Measurements from ENCODE around the gene COP1.

DNA sequence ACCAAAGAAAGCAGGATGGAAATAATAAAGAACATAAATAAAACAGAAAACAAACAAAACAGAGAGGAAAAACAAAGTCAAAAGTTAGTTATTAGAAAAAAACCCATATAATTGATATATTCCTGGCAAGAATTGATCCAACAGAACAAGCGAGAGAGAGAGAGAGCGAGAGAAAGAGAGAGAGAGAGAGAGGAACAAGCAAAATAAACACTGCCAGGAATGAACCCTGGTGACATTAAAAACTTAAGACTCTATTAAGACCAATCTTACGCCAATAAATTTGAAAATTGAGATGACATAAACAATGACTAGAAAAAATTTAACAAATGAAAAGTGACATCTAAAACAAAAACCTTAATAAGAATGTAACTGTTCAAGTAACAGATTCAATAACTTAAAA lies 64.1 kb downstream of the COP1 start:
- TF ChIP-seq SRF (IDR thresholded peaks at IDR 0.05; ENCODE audit: low read depth, low read length) (no peak), POLR2A (IDR thresholded peaks at IDR 0.05; ENCODE audit: control extremely low read depth in 1 of 2, low read depth in 2 of 2, low read length in 2 of 2) (no peak), RAD21 (IDR thresholded peaks at IDR 0.05 in 1 of 2, conservative IDR thresholded peaks at IDR 0.05 in 1 of 2; ENCODE audit: low read depth in 2 of 2, low read length in 2 of 2) (no peak), TAF1 (IDR thresholded peaks at IDR 0.05; ENCODE audit: low read depth, low read length) (no peak), MAX (IDR thresholded peaks at IDR 0.05) (no peak), CBX5 (IDR thresholded peaks at IDR 0.05; ENCODE audit: low read depth, low read length) (no peak), TCF12 (IDR thresholded peaks at IDR 0.05; ENCODE audit: low read depth, low read length) (no peak), CTCF (IDR thresholded peaks at IDR 0.05; ENCODE audit: control extremely low read depth in 1 of 3, insufficient read depth in 1 of 3, low read depth in 1 of 3, low read length in 3 of 3) (no peak), KDM5A (IDR thresholded peaks at IDR 0.05; ENCODE audit: low read length) (no peak), EP300 (IDR thresholded peaks at IDR 0.05; ENCODE audit: borderline replicate concordance in 1 of 2, low read depth in 2 of 2, low read length in 2 of 2) (no peak), KDM1A (IDR thresholded peaks at IDR 0.05; ENCODE audit: borderline replicate concordance, low read length) (no peak)
